Erythroblast (primary cell): ENCODE measurements around the gene DNAJC1.

ENCODE experiments used
- DNase-seq, 2 experiments: peaks; one replicate each; lab custom pipeline; 2025; lab: John Stamatoyannopoulos, UW
- GATA1 ChIP-seq: IDR thresholded peaks from 2 replicates; pipeline ENCODE4 v1.6.1; 2011; ENCODE audit warnings: low read depth, mild to moderate bottlenecking, control low read depth, low read length, moderate library complexity
- POLR2A ChIP-seq: IDR thresholded peaks from 2 replicates; pipeline ENCODE4 v1.6.1; 2011; ENCODE audit warnings: mild to moderate bottlenecking, low read length

DNAJC1 gene

GRCh38 chr10:21926949-21927348 lies 76.6 kb downstream of the DNAJC1 start:
- no peak for TF ChIP-seq GATA1
- TF ChIP-seq POLR2A = no peak
- no peak for DNase-seq

- TF ChIP-seq GATA1 = no peak
- no peak for TF ChIP-seq POLR2A
- DNase-seq = no peak
These were observed 77.1 kb downstream of the DNAJC1 start for GRCh38 chr10:21926358-21926925.

- TF ChIP-seq GATA1 (no peak), POLR2A (no peak)
- no peak for DNase-seq
These were observed 77.7 kb downstream of the DNAJC1 start for GRCh38 chr10:21925851-21926250.

- no peak for TF ChIP-seq POLR2A
- no peak for TF ChIP-seq GATA1
- no peak for DNase-seq
These were observed 79.0 kb downstream of the DNAJC1 start for GRCh38 chr10:21924511-21924910.

- DNase-seq = no peak
- no peak for TF ChIP-seq POLR2A
- no peak for TF ChIP-seq GATA1
These were observed 82.9 kb downstream of the DNAJC1 start for GRCh38 chr10:21920633-21921032.

- peak in 1 of 2 experiments; percentile 43 for DNase-seq
- TF ChIP-seq POLR2A (no peak), GATA1 (no peak)
These were observed 83.6 kb downstream of the DNAJC1 start for GRCh38 chr10:21919906-21920305.

- peak in 1 of 2 experiments; percentile 49 for DNase-seq
- no peak for TF ChIP-seq POLR2A
- TF ChIP-seq GATA1 = no peak
These were observed 84.4 kb downstream of the DNAJC1 start for GRCh38 chr10:21919117-21919516.

GRCh38 chr10:21912625-21913024 lies 90.9 kb downstream of the DNAJC1 start:
- no peak for TF ChIP-seq GATA1
- no peak for TF ChIP-seq POLR2A
- DNase-seq = no peak

- TF ChIP-seq GATA1 = no peak
- no peak for TF ChIP-seq POLR2A
- no peak for DNase-seq
These were observed 92.7 kb downstream of the DNAJC1 start for GRCh38 chr10:21910798-21911197.

GRCh38 chr10:21907436-21907835 lies 96.1 kb downstream of the DNAJC1 start:
- TF ChIP-seq GATA1 = no peak
- TF ChIP-seq POLR2A = no peak
- no peak for DNase-seq

GRCh38 chr10:21904930-21905329 lies 98.6 kb downstream of the DNAJC1 start:
- no peak for DNase-seq
- TF ChIP-seq POLR2A = no peak
- no peak for TF ChIP-seq GATA1

- no peak for TF ChIP-seq POLR2A
- TF ChIP-seq GATA1 = no peak
- DNase-seq = no peak
These were observed 103.8 kb downstream of the DNAJC1 start for GRCh38 chr10:21899736-21900135.

GRCh38 chr10:21895932-21896331 lies 107.6 kb downstream of the DNAJC1 start:
- no peak for DNase-seq
- no peak for TF ChIP-seq GATA1
- no peak for TF ChIP-seq POLR2A

- TF ChIP-seq POLR2A (no peak), GATA1 (no peak)
- DNase-seq = no peak
These were observed 108.7 kb downstream of the DNAJC1 start for GRCh38 chr10:21894648-21895342.

- TF ChIP-seq POLR2A (no peak), GATA1 (no peak)
- no peak for DNase-seq
These were observed 112.1 kb downstream of the DNAJC1 start for GRCh38 chr10:21891439-21891838.
